NCI-H1930 (cell line): ENCODE measurements around the gene BIK.

Source experiments
- DNase-seq, 2 experiments: peaks; one replicate each; lab custom pipeline; 2025; lab: John Stamatoyannopoulos, UW

BIK gene

DNA sequence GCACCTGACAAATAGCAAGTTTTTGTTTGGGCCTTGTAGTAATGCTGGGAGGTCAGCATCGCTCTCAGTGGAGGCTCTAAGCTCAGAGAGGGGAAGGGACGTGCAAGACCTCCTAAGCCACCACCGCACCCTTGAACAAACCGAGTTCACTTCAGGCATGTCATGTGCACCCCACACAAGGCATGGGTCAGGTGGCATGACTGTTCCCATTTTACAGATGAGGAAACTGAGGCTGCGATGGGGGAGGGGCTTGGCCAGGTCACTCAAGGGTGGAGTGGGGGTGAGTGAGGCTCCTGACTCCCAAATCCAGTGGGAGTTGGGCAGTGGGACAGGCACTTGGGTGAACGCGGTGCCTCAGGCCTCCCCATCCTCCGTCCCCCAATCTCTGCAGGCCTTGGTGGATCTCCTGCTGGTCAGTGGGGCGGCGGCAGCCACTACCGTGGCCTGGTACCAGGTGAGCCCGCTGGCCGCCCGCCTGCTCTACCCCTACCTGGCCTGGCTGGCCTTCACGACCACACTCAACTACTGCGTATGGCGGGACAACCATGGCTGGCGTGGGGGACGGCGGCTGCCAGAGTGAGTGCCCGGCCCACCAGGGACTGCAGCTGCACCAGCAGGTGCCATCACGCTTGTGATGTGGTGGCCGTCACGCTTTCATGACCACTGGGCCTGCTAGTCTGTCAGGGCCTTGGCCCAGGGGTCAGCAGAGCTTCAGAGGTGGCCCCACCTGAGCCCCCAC is 52.0 kb downstream of the BIK start:
- DNase-seq, result no peak

- DNase-seq, result no peak
Observed at GRCh38 chr22:43163241-43163795, 52.8 kb downstream of the BIK start.

DNA sequence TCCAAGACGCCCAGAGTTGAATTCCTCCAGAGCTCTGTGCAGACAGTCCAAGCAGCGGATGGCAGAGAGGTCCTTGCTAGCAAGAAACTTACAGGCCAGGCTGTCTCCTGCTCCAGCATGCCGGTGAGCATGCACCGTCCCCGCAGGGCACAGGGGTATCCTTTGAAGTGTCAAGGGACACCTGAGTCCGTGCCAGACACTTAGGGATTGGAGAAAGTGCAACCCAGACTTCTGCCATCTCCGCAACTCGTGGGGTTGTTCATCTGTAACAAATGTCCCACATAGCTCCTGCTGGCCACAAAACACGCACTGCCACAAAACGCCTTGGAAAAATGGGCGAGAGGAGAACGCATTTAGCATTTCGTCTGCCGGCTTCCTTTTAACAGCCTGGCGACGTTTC is 54.1 kb downstream of the BIK start:
- DNase-seq, result no peak

DNA sequence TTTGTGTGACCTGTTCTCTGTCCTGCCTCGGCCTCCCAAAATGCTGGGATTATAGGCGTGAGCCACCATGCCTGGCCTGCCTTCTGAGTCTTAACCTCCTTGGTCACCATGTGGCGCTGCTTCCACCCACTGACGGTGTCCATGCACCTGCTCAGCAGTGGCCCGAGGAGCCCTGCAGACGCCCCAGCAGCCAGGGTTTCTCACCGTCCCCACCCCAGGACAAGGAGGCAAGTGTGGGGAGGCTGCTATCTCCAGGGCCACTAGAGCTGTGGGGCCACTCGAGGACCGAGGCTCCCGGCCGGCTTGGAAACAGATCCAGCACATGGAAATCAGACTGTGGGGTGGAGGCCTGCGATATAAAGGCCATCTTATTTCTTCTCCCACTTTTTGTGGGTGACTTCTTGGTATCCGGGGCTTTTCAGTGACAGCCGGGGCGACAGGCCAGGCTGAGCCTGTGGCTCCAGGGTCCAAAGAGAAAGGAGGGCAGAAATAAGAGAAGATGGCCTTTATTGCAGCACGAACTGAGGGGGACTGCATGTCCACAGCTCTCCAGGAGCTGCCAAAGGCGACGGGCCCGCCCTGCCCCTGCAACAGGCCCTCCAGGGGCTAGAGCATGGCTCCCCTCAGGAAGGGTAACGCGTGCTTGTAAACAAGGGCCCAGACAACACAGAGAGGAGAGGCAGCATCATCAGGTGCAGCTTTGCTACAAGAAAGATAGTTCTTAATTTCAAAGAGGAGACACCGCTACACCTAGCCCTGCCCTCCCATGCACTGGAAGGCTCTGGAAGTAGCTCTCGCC is 55.8 kb downstream of the BIK start:
- no peak for DNase-seq

GRCh38 chr22:43167001-43167589 is 56.5 kb downstream of the BIK start:
- no peak for DNase-seq

GRCh38 chr22:43168471-43169309 is 58.1 kb downstream of the BIK start:
- no peak for DNase-seq

DNA sequence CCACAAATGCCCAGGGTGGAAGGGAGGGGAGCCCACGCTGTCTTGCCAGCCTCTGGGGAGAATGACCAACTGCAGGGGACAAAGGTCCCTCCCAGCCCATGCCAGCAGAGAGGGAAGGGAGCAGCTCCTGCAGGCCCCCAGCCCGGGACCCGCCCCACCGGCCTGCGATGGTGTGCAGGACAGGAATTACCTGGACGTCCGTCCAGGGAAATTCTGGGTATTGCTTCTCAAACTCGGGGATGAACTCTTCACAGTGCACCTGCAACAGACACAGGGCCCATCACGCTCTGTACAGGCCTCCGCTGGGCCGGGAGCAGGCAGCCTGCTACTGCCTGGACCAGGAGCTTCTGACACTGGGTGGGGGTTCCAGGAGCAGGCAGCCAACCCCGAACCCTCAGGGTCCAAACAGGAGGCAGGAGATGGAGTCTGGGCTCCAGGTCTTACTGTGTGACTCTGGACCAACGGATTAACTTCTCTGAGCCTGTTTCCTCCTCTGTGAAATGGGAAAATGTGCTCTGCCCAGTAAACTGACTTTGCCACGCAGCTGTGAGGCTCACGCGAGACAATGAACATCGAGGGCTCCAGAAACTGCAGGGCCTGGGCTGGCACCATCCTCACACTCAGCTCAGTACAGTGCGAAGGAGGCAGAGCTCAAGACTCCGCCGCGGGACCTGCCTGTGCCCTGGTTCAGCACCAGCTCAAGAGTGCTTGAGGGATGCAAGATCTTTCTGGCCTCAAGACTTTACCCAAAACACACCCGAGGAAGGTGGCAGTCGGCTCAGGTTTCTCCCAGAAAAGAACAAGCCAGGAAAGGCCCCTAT is 59.0 kb downstream of the BIK start:
- no peak for DNase-seq

DNA sequence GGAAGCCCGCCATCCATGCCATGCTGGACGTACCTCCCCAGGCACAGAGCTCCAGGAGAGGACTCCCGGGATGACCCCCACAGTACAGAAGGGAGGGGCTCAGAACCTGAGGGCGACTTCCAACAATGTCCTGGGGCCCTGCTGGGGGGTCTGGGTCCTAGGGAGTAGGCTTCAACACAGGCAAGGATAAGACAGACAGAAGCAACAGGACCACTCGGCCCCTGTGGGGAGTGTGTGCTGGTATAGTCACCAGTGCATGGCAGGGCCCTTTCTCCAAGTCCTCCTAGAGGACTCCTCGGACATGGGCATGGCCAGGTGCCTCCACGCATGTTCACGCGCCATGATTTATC is 59.6 kb downstream of the BIK start:
- DNase-seq, result no peak

- DNase-seq, result no peak
Observed at GRCh38 chr22:43171019-43171491, 60.5 kb downstream of the BIK start.

- no peak for DNase-seq
Observed at GRCh38 chr22:43171607-43172006, 61.1 kb downstream of the BIK start.

GRCh38 chr22:43172191-43172590 is 61.6 kb downstream of the BIK start:
- DNase-seq, result no peak

DNA sequence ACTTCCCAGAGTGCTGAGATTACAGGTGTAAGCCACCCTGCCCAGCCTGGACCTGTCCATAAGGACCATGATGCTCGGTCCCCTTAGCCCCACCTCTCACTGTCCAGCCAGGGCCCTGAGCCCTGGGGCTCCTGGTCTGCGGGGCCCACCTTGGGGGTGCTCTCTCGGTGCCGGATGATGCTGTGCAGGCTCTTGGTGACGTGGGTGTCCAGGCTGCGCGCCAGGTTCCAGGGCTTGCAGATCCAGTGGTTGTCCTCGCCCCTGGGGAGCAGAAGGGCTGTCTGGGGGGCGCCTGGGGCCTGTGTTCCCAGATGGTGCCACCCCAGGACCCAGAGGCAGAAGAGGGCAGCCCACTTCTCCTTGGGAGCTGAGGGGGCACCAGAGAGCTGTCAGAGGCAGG is 63.0 kb downstream of the BIK start:
- no peak for DNase-seq

DNA sequence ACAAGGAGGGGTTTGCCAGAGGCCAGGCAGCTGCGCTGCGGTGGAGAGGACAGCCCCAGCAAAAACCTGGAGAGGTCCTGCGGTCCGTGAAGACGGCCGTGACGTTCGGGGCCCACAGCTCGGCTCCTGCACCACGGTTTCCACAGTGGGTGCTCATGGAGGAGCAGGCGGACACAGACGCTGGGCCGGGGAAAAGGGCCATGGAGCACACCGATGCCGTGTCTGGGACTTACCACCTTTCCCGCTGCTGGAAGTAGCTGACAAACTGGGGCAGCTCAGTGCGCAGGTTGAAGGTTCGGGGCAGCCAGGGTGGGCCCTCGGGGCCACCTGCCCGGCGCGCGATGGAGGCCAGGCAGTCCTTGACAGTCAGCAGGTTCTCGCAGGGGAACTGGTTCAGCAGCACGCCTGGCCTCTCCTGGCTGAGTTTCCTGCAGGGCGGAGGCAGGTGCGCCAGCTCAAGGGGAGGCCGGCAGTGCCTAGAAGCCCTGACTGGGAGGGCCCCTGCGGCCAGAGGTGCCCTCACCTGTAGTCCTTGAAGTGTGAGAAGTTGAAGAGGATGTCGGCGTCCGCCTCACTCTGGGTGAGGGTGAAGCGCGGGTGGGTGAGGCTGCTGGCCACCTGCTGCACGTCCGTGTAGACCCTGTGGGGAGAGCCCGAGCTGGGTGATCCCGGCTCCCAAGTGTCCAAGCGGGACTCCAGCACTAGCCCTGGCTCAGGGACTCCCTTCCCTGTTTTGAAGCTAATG is 63.6 kb downstream of the BIK start:
- no peak for DNase-seq

DNA sequence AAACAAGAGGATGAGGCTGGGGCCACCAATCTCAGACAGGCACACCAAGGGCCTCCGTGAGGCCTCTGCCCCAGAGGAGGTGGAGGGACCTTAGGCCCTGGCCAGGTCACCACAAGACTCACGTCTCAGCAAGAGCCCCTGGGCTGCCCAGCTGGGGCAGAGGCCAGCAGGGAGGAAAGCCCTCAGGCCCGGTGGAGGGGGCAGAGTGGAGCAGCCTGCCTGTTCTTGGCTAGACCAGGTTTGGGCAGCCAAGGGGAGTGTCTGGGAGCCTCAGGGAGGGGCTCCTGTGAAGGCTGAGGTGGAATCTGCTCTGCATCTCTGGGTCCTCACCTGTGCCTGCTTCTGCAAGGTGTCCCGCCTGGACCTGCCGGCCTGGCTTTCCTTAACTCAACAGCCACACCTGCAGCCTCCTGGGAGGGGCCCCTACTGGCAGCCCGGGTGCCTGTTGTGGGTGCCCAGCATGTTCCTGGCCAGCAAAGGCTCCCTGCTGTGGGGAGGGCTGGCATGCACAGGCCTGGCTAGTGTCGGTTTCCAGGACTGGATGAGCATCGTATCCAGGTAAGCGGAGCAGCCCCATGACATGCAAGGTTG is 64.5 kb downstream of the BIK start:
- no peak for DNase-seq

DNA sequence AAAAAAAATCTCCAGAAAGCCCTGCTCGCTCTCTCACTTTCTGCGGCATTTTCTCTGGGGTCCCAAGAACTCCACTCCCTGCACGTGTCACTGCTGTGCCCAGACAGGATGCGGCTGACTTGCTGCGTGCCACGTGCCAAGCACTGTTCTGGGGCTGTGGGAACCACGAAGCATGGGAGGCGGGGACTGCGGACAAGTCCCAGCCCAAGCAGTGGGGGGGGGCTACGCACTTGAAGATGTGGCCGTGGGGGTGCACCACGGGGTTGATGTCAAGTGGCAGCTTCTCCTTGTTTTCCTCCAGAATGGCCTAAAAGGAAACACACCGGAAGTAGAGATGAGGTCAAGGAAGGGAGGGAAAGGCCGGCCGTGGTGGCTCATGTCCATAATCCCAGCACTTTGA is 65.5 kb downstream of the BIK start:
- no peak for DNase-seq

- DNase-seq, result no peak
Observed at GRCh38 chr22:43177479-43177878, 66.9 kb downstream of the BIK start.
